Measurements from ENCODE around the gene DPP10.

GRCh38 chr2:115214050-115214449 lies 771.6 kb downstream of the DPP10 start:
- no peak for TF ChIP-seq ZNF384 (IDR thresholded peaks at IDR 0.05)
- no peak for TF ChIP-seq FOXK2 (IDR thresholded peaks at IDR 0.05)
- no peak for TF ChIP-seq SP1 (IDR thresholded peaks at IDR 0.05)
- no peak for TF ChIP-seq CTBP1 (IDR thresholded peaks at IDR 0.05; ENCODE audit: borderline replicate concordance)
- TF ChIP-seq FOXA1 (IDR thresholded peaks at IDR 0.05): no peak
- TF ChIP-seq BHLHE40 (IDR thresholded peaks at IDR 0.05; ENCODE audit: borderline replicate concordance): no peak
- TF ChIP-seq SUZ12 (IDR thresholded peaks at IDR 0.05): no peak
- TF ChIP-seq TARDBP (IDR thresholded peaks at IDR 0.05): no peak
- TF ChIP-seq HDGF (IDR thresholded peaks at IDR 0.05; ENCODE audit: borderline replicate concordance): no peak
- TF ChIP-seq FOXM1 (IDR thresholded peaks at IDR 0.05; ENCODE audit: borderline replicate concordance): no peak
- no peak for TF ChIP-seq PKNOX1 (IDR thresholded peaks at IDR 0.05)
- no peak for TF ChIP-seq LEF1 (IDR thresholded peaks at IDR 0.05; ENCODE audit: borderline replicate concordance)
